Measurements from ENCODE around the gene RPS6KA5. TPM values are rescaled to one million over a fixed set of nuclear protein-coding genes. Genes with fewer than 3 reads are reported as not detected.
"Not testable (repeated sequence)": the region's sequence is repeated elsewhere in the genome, so short reads cannot be mapped to it uniquely, and the experiment has no call there.

Gene RPS6KA5
- total and polyA plus RNA-seq, 7 donors, result 0.94 to 20.0 (median 11.5) TPM

GRCh38 chr14:90943367-90943766 lies 117.1 kb downstream of the RPS6KA5 start:
- ATAC-seq (no peak), DNase-seq (no peak)
- Histone ChIP-seq H3K9me3 (peaks cover 5% of the 10 kb centered on the region), H3K4me3 (no peak overlapping the region), H3K27me3 (ENCODE audit: insufficient read depth in 3 of 3, low read length in 2 of 3) (no peaks in the 10 kb centered on the region), H3K27ac (no peak overlapping the region), H3K4me1 (no peaks in the 10 kb centered on the region), H3K36me3 (ENCODE audit: insufficient read depth in 1 of 2, low read depth in 1 of 2) (peaks cover 0 to 4% of the 10 kb centered on the region in 2 donors)
- intact Hi-C loops (cut with DNase I), result no loop called here
- WGBS, 3 donors, result 93 to 97% (median 95%) methylated on average over 3 of the region's 3 CpGs
- no peak for TF ChIP-seq CTCF (IDR thresholded peaks at IDR 0.05)

- 99% methylated on average over 2 of the region's 2 CpGs for WGBS, 3 donors
- peaks cover 5% of the 10 kb centered on the region for H3K9me3 ChIP-seq
- peaks cover 0 to 4% of the 10 kb centered on the region in 2 donors for H3K36me3 ChIP-seq (ENCODE audit: insufficient read depth in 1 of 2, low read depth in 1 of 2)
- no peak for TF ChIP-seq CTCF (IDR thresholded peaks at IDR 0.05)
- H3K27me3 ChIP-seq (ENCODE audit: insufficient read depth in 3 of 3, low read length in 2 of 3), result no peaks in the 10 kb centered on the region
- DNase-seq, result no peak
- no peak overlapping the region for H3K27ac ChIP-seq
- H3K4me1 ChIP-seq, result no peaks in the 10 kb centered on the region
- H3K4me3 ChIP-seq, result no peak overlapping the region
- no peak for ATAC-seq
- intact Hi-C loops (cut with DNase I), result no loop called here
Observed at GRCh38 chr14:90942511-90942910, 117.9 kb downstream of the RPS6KA5 start.

- WGBS, 3 donors, result 93 to 98% (median 97%) methylated on average over 2 of the region's 2 CpGs
- intact Hi-C loops (cut with DNase I), result no loop called here
- Histone ChIP-seq H3K27ac (no peak overlapping the region), H3K4me1 (no peaks in the 10 kb centered on the region), H3K4me3 (no peak overlapping the region), H3K27me3 (ENCODE audit: insufficient read depth in 3 of 3, low read length in 2 of 3) (no peaks in the 10 kb centered on the region), H3K9me3 (peaks cover 5% of the 10 kb centered on the region), H3K36me3 (ENCODE audit: insufficient read depth in 1 of 2, low read depth in 1 of 2) (peaks cover 0 to 4% of the 10 kb centered on the region in 2 donors)
- DNase-seq, result no peak
- ATAC-seq, result no peak
- TF ChIP-seq CTCF (IDR thresholded peaks at IDR 0.05), result no peak
Observed at GRCh38 chr14:90941706-90942105, 118.7 kb downstream of the RPS6KA5 start.

- H3K36me3 ChIP-seq (ENCODE audit: insufficient read depth in 1 of 2, low read depth in 1 of 2), result peaks cover 0 to 4% of the 10 kb centered on the region in 2 donors
- H3K9me3 ChIP-seq, result peaks cover 5% of the 10 kb centered on the region
- WGBS, 3 donors, result 95 to 98% (median 97%) methylated on average over 5 of the region's 5 CpGs
- intact Hi-C loops (cut with DNase I), result no loop called here
- H3K4me3 ChIP-seq, result no peak overlapping the region
- H3K4me1 ChIP-seq, result no peaks in the 10 kb centered on the region
- H3K27me3 ChIP-seq (ENCODE audit: insufficient read depth in 3 of 3, low read length in 2 of 3), result no peaks in the 10 kb centered on the region
- DNase-seq, result no peak
- ATAC-seq, result no peak
- TF ChIP-seq CTCF (IDR thresholded peaks at IDR 0.05), result no peak
- H3K27ac ChIP-seq, result no peak overlapping the region
Observed at GRCh38 chr14:90940318-90940962, 120.0 kb downstream of the RPS6KA5 start.

- H3K4me1 ChIP-seq; H3K36me3 ChIP-seq (ENCODE audit: insufficient read depth in 1 of 2, low read depth in 1 of 2); H3K27ac ChIP-seq; DNase-seq; H3K27me3 ChIP-seq (ENCODE audit: insufficient read depth in 3 of 3, low read length in 2 of 3); H3K4me3 ChIP-seq; H3K9me3 ChIP-seq; ATAC-seq; intact Hi-C loops (cut with DNase I): not testable (repeated sequence)
- WGBS, 3 donors, result 92 to 98% (median 96%) methylated on average over 4 of the region's 4 CpGs
Observed at GRCh38 chr14:90939252-90939795, 121.1 kb downstream of the RPS6KA5 start.
